GM12865 (cell line): ENCODE measurements around the gene UNC13A.
A peak's percentile ranks its signal among the peaks of the same experiment; 100 is the strongest.

ENCODE experiments used
- DNase-seq: peaks from one replicate; pipeline ENCODE4 v3.0.0; 2010; ENCODE audit warnings: low read depth
- H3K4me3 ChIP-seq: 2 replicates; pipeline ENCODE4 v1.5.1; 2011; ENCODE audit warnings: mild to moderate bottlenecking, low read depth, low read length, control low read depth
- TF ChIP-seq, protein P1 (sequence below): IDR thresholded peaks from 2 replicates; pipeline ENCODE4 v1.5.1; 2011; ENCODE audit warnings: low read length, control low read depth, low read depth, inconsistent platforms; ENCODE audit not compliant: insufficient read depth; ENCODE audit errors: missing control alignments

UNC13A gene

DNA sequence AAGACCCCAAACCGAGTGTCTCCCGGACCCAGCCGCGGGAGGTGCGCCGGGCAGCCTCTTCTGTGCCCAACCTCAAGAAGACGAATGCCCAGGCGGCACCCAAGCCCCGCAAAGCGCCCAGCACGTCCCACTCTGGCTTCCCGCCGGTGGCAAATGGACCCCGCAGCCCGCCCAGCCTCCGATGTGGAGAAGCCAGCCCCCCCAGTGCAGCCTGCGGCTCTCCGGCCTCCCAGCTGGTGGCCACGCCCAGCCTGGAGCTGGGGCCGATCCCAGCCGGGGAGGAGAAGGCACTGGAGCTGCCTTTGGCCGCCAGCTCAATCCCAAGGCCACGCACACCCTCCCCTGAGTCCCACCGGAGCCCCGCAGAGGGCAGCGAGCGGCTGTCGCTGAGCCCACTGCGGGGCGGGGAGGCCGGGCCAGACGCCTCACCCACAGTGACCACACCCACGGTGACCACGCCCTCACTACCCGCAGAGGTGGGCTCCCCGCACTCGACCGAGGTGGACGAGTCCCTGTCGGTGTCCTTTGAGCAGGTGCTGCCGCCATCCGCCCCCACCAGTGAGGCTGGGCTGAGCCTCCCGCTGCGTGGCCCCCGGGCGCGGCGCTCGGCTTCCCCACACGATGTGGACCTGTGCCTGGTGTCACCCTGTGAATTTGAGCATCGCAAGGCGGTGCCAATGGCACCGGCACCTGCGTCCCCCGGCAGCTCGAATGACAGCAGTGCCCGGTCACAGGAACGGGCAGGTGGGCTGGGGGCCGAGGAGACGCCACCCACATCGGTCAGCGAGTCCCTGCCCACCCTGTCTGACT is 39.0 kb upstream of the UNC13A start:
- TF ChIP-seq, protein P1, sequence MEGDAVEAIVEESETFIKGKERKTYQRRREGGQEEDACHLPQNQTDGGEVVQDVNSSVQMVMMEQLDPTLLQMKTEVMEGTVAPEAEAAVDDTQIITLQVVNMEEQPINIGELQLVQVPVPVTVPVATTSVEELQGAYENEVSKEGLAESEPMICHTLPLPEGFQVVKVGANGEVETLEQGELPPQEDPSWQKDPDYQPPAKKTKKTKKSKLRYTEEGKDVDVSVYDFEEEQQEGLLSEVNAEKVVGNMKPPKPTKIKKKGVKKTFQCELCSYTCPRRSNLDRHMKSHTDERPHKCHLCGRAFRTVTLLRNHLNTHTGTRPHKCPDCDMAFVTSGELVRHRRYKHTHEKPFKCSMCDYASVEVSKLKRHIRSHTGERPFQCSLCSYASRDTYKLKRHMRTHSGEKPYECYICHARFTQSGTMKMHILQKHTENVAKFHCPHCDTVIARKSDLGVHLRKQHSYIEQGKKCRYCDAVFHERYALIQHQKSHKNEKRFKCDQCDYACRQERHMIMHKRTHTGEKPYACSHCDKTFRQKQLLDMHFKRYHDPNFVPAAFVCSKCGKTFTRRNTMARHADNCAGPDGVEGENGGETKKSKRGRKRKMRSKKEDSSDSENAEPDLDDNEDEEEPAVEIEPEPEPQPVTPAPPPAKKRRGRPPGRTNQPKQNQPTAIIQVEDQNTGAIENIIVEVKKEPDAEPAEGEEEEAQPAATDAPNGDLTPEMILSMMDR = no peak
- DNase-seq = no peak
- H3K4me3 ChIP-seq = no peak overlapping the region

DNA sequence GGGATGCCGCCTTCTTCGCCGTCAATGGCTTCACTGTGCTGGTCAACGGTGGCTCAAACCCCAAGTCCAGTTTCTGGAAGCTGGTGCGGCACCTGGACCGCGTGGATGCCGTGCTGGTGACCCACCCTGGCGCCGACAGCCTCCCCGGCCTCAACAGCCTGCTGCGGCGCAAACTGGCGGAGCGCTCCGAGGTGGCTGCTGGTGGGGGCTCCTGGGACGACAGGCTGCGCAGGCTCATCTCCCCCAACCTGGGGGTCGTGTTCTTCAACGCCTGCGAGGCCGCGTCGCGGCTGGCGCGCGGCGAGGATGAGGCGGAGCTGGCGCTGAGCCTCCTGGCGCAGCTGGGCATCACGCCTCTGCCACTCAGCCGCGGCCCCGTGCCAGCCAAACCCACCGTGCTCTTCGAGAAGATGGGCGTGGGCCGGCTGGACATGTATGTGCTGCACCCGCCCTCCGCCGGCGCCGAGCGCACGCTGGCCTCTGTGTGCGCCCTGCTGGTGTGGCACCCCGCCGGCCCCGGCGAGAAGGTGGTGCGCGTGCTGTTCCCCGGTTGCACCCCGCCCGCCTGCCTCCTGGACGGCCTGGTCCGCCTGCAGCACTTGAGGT is 38.1 kb upstream of the UNC13A start:
- TF ChIP-seq, protein P1 = no peak
- H3K4me3 ChIP-seq = no peak overlapping the region
- DNase-seq = no peak

DNA sequence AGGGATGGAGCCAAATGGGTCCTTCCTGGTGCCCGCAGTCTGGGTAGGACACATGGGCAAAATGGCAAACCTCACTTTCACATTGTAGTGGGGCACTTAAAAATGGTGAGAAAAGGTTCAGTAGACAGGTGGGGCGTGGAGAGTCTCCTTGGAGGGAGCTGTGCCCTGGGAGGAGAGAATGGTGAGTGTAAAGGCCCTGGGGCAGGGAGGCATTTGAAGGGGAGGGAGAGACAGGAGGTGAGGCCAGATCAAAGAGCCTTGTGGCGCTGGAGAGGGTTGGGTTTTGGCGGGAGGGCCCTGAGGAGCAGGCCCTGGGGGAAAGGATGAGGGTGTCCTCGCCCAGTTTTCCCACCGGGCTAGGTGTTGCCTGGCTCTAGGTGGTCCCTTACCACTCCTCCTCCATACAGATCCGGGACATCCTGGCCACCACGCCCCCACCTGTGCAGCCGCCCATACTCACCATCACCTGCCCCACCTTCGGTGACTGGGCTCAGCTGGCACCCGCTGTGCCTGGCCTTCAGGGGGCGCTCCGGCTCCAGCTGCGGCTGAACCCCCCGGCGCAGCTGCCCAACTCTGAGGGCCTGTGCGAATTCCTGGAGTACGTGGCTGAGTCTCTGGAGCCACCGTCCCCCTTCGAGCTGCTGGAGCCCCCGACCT is 37.4 kb upstream of the UNC13A start:
- no peak overlapping the region for H3K4me3 ChIP-seq
- TF ChIP-seq, protein P1 = peak; percentile 50
- no peak for DNase-seq

DNA sequence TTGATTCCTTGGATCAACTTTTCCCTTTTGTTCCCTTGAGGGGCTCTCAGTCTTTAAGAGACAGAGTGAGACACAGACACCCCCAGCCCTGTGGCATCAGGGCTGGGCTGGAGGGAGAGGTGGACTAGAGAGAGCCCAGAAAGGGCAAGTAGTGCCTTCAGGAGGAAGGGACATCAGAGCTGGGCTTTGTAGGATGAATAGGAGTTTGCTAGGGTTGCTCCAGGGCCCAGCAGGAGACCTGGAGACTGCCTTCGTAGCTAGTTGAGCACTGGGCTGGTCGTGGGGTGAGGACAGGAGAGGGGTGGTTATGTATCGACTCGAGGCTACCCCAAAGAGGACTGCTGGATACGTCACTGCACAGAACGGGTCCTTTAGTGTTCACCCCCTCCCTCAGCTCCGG is 36.5 kb upstream of the UNC13A start:
- H3K4me3 ChIP-seq = no peak overlapping the region
- no peak for DNase-seq
- TF ChIP-seq, protein P1 = no peak

DNA sequence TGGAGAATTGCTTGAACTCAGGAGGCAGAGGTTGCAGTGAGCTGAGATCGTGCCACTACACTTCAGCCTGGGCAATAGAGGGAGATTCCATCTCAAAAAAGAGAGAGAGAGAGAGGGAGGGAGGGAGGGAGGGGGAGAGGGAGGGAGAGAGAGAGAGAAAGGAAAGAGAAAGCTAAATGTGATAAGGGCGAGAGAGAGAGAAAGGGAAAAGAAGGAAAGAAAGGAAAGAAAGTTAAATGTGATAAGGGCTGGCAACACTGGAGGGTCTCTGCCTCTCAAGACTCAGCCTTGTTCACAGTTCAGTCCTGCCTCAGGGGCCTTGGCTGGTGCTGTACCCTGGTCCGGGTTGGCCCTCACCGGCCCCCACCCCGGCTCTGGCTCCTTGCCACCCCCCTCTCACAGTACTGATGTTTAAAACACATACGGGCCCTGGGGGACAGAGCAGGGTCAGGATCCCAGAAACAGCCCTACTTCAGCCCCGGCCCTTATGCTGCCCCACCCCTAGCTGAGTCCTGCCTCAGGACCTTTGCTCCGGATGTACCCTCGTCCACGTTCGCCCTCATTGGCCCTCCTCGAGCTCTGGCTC is 34.6 kb upstream of the UNC13A start:
- no peak for DNase-seq
- H3K4me3 ChIP-seq = no peak overlapping the region
- TF ChIP-seq, protein P1 = no peak

DNA sequence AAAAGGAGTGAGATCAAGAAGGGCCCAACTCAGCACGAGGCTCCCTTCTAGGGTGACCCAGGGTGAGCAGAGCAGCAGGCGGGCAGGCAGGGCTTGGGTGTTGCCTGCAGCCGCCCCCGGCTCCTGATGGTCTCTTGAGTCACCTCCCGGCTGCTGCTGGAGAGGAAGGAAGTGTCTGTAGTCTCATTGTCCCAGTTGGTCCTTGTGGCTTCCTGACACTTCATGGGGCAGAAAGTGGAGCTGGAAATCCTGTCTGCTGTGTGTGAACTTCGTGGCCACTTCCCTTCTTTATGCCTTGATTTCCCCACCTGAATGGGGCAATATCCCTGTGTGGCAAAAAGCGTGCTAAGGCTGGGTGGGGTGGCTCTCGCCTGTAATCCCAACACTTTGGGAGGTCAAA is 33.7 kb upstream of the UNC13A start:
- no peak for DNase-seq
- TF ChIP-seq, protein P1 = no peak
- H3K4me3 ChIP-seq = no peak overlapping the region
